Kidney (tissue), 14 donors: Measurements from ENCODE around the gene FMN2. TPM values are rescaled to one million over a fixed set of nuclear protein-coding genes. Genes with fewer than 3 reads are reported as not detected.

Experiments used
- DNase-seq, 5 donors: peaks; one replicate each; pipeline ENCODE4 v3.0.0-alpha.2; 2013 to 2020
- FAIRE-seq: peaks from 2 replicates; lab custom pipeline; 2012; peaks lifted over from hg19 to GRCh38; lab: Jason Lieb, UNC
- H3K27ac ChIP-seq, 2 donors: one replicate each; pipeline ENCODE4 v1.7.0; 2013; ENCODE audit warnings: low read depth in 2 of 2, low read length in 2 of 2, inconsistent platforms in 1 of 2
- H3K27me3 ChIP-seq: one replicate; pipeline ENCODE4 v1.7.1; 2013; ENCODE audit warnings: low read length, inconsistent platforms; ENCODE audit not compliant: control insufficient read depth, insufficient read depth
- H3K36me3 ChIP-seq, 3 donors: one replicate each; pipeline versions ENCODE4 v1.7.0 to v1.7.1; 2013; ENCODE audit warnings: low read length in 3 of 3, control low read depth in 1 of 3, inconsistent platforms in 1 of 3; ENCODE audit not compliant: insufficient read depth in 3 of 3, control insufficient read depth in 2 of 3
- H3K4me1 ChIP-seq, 3 donors: one replicate each; pipeline versions ENCODE4 v1.7.0 to v1.7.1; 2013; ENCODE audit warnings: low read length in 3 of 3, inconsistent platforms in 1 of 3, low read depth in 1 of 3; ENCODE audit not compliant: control insufficient read depth in 2 of 3, insufficient read depth in 2 of 3
- H3K4me3 ChIP-seq, 3 donors: one replicate each; pipeline versions ENCODE4 v1.7.0 to v1.8.1; 2013; ENCODE audit warnings: low read length in 3 of 3, control low read depth in 1 of 3, inconsistent platforms in 1 of 3
- H3K9ac ChIP-seq, 3 donors: one replicate each; pipeline versions ENCODE4 v1.7.0 to v1.7.1; 2013; ENCODE audit warnings: low read length in 3 of 3, control low read depth in 1 of 3, inconsistent platforms in 1 of 3
- H3K9me3 ChIP-seq, 3 donors: one replicate each; pipeline versions ENCODE4 v1.7.0 to v1.7.1; 2013; ENCODE audit warnings: low read length in 3 of 3, control low read depth in 1 of 3, inconsistent platforms in 1 of 3; ENCODE audit not compliant: control insufficient read depth in 2 of 3, insufficient read depth in 1 of 3
- intact Hi-C: fragments of 100-400 bp; cut with DNase I; formaldehyde crosslinking; loops from one replicate; pipeline ENCODE4 v1.11.1; 2022
- polyA plus RNA-seq: library from polyadenylated mRNA; stranded (reverse); fragments of 350-450 nt; fragmentation: Illumina TruSeq; extraction: RNeasy Lipid Tissue Mini Kit (QIAGEN cat#74804); gene quantifications from one replicate; pipeline ENCODE4 v1.2.3, GENCODE V29; 2014; ENCODE audit warnings: low read depth, low replicate concordance; ENCODE audit not compliant: insufficient read depth
- total RNA-seq: library from RNA; stranded (reverse); fragmentation: NEBNext Ultra II Directional; extraction: Animal tissue kit (Norgen Biotek cat#: 25700); gene quantifications from one replicate; pipeline ENCODE4 v1.2.1, GENCODE V29; 2021
- TF ChIP-seq, protein P1 (sequence below): IDR thresholded peaks from 3 replicates; pipeline ENCODE4 v1.5.1; 2012; ENCODE audit warnings: mild to moderate bottlenecking, moderate library complexity, borderline replicate concordance; ENCODE audit not compliant: insufficient read depth; ENCODE audit errors: extremely low read depth
- donor health status: control.
- donor health status: control.
- donor health status: control.
- donor health status: control.
- donor health status: control.
- donor health status: DM: yes; HTN: yes; CAD: no.
- donor health status: Normal renal cell carcinoma (clear cell type).

The FMN2 gene
- total and polyA plus RNA-seq, 2 donors from 2014 or later: 0.06 to 3.4 TPM

DNA sequence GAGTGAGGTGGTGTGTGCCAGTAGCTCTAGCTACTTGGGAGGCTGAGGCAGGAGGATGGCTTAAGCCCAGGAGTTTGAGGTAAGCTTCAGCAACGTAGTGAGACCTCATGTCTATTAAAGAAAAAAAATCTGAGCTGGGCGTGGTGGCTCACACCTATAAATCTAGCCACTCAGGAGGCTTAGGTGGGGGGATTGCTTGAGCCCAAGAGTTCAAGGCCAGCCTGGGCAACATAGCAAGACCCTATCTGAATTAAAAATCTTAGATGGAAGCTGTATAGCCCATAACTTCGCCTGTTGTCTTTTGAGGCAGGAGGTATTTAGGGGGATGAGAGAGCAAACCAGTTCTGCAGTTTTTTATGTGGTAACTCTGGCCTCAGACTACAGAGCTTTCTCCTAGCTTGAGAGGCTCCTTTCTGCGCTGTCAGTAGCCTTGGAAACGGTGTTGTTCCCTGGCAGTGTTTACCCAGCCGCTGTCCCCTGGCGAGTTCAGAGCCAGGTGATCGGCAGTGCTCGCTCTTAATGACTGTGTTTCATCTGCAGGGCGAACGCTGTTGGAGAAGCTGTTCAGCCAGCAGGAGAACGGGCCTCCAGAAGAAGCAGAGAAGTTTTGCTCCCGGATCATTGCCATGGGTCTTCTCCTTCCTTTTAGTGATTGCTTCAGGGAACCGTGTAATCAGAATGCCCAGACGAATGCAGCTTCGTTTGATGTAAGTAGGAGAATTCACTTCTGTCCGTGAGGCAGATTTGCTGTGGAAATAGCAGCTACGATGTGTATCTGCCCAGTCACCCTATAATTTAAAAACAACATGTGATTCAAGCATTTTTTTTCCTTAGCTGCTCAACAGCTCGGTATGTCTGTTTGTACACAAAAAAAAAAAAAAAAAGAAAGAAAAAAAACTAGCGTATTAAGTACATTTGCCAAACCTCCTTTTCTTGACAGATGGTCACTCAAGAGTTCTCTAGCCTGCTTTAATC lies 31.2 kb downstream of the FMN2 start:
- Histone ChIP-seq H3K27me3 (no peaks in the 10 kb centered on the region), H3K36me3 (no peaks in the 10 kb centered on the region), H3K4me1 (no peaks in the 10 kb centered on the region), H3K9me3 (no peaks in the 10 kb centered on the region), H3K27ac (no peak overlapping the region), H3K9ac (no peak overlapping the region), H3K4me3 (peak overlapping the region in 1 of 3 donors; percentile 28)
- TF ChIP-seq, protein P1, sequence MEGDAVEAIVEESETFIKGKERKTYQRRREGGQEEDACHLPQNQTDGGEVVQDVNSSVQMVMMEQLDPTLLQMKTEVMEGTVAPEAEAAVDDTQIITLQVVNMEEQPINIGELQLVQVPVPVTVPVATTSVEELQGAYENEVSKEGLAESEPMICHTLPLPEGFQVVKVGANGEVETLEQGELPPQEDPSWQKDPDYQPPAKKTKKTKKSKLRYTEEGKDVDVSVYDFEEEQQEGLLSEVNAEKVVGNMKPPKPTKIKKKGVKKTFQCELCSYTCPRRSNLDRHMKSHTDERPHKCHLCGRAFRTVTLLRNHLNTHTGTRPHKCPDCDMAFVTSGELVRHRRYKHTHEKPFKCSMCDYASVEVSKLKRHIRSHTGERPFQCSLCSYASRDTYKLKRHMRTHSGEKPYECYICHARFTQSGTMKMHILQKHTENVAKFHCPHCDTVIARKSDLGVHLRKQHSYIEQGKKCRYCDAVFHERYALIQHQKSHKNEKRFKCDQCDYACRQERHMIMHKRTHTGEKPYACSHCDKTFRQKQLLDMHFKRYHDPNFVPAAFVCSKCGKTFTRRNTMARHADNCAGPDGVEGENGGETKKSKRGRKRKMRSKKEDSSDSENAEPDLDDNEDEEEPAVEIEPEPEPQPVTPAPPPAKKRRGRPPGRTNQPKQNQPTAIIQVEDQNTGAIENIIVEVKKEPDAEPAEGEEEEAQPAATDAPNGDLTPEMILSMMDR: no peak
- peak in 4 of 5 donors; percentile 73 to 86 (median 82) for DNase-seq
- intact Hi-C loops: no loop called here
- no peak for FAIRE-seq

DNA sequence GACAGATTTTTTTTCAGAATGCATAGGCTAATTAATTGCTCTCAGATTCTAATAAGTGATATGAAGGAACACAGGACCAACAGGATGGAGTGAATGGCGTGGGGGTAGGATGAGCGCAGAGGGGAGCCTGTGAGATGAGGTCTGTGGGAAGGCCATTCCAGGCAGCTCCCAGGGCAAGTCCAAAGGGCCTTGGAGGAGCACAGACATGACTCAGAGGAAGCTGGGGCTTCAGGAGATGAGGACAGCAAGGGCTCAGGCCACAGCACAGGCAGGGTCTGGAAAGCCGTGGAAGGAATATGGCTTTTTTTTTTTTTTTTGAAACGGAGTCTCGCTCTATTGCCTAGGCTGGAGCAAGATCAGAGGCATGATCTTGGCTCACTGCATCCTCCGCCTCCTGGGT lies 35.1 kb downstream of the FMN2 start:
- intact Hi-C loops: no loop called here
- no peaks in the 10 kb centered on the region for H3K36me3 ChIP-seq
- DNase-seq (no peak), FAIRE-seq (no peak)
- TF ChIP-seq, protein P1: no peak
- no peak overlapping the region for H3K27ac ChIP-seq
- no peaks in the 10 kb centered on the region for H3K4me1 ChIP-seq
- no peaks in the 10 kb centered on the region for H3K27me3 ChIP-seq
- H3K4me3 ChIP-seq: no peak overlapping the region
- no peak overlapping the region for H3K9ac ChIP-seq
- no peaks in the 10 kb centered on the region for H3K9me3 ChIP-seq

DNA sequence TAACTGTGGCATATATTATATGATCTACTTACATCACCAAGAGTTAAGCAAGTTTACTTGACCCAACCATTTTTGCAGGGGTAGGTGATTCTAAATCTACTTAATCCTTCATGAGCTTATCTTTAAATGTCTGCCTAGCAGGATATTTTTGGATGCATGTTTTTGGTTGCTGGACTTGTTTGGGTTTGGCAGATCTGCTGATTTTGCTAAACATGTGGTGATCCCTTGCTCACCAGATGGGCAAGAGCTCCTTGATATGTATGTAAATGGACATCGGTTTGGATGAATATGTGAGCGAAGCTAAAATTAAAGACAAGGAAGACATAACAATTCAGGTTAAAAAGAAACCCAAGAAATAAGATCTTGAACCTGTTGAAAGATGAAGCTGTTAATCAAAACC lies 36.7 kb downstream of the FMN2 start:
- Histone ChIP-seq H3K36me3 (no peaks in the 10 kb centered on the region), H3K4me3 (no peak overlapping the region), H3K27ac (no peak overlapping the region), H3K4me1 (no peaks in the 10 kb centered on the region), H3K9me3 (no peaks in the 10 kb centered on the region), H3K27me3 (no peaks in the 10 kb centered on the region), H3K9ac (no peak overlapping the region)
- DNase-seq: no peak
- TF ChIP-seq, protein P1: no peak
- no peak for FAIRE-seq
- intact Hi-C loops: no loop called here
